ENCODE results near the gene KCND2. TPM values are rescaled to one million over a fixed set of nuclear protein-coding genes. Genes with fewer than 3 reads are reported as not detected.
"Not testable (repeated sequence)": the region's sequence is repeated elsewhere in the genome, so short reads cannot be mapped to it uniquely, and the experiment has no call there.

The KCND2 gene
- polyA plus RNA-seq, 1 donor, result 1.2 TPM

GRCh38 chr7:120587243-120587642 lies 314.3 kb downstream of the KCND2 start:
- DNase-seq (ENCODE audit: low read depth), result no peak

GRCh38 chr7:120588416-120588815 lies 315.4 kb downstream of the KCND2 start:
- DNase-seq (ENCODE audit: low read depth), result no peak

- no peak for DNase-seq (ENCODE audit: low read depth)
These were observed 315.9 kb downstream of the KCND2 start for GRCh38 chr7:120588862-120589261.

- DNase-seq (ENCODE audit: low read depth), result no peak
These were observed 327.6 kb downstream of the KCND2 start for GRCh38 chr7:120600607-120601006.

GRCh38 chr7:120603366-120603765 lies 330.4 kb downstream of the KCND2 start:
- DNase-seq (ENCODE audit: low read depth), result no peak

- no peak for DNase-seq (ENCODE audit: low read depth)
These were observed 336.3 kb downstream of the KCND2 start for GRCh38 chr7:120609136-120609753.

GRCh38 chr7:120611975-120612374 lies 339.0 kb downstream of the KCND2 start:
- DNase-seq (ENCODE audit: low read depth), result no peak

GRCh38 chr7:120615703-120616102 lies 342.7 kb downstream of the KCND2 start:
- DNase-seq (ENCODE audit: low read depth), result no peak

GRCh38 chr7:120617275-120617674 lies 344.3 kb downstream of the KCND2 start:
- no peak for DNase-seq (ENCODE audit: low read depth)

GRCh38 chr7:120628251-120628650 lies 355.3 kb downstream of the KCND2 start:
- DNase-seq (ENCODE audit: low read depth), result no peak

- no peak for DNase-seq (ENCODE audit: low read depth)
These were observed 366.9 kb downstream of the KCND2 start for GRCh38 chr7:120639884-120640283.

GRCh38 chr7:120645966-120646365 lies 373.0 kb downstream of the KCND2 start:
- DNase-seq (ENCODE audit: low read depth), result no peak

GRCh38 chr7:120654241-120654640 lies 381.3 kb downstream of the KCND2 start:
- no peak for DNase-seq (ENCODE audit: low read depth)

GRCh38 chr7:120658516-120658915 lies 385.5 kb downstream of the KCND2 start:
- no peak for DNase-seq (ENCODE audit: low read depth)

GRCh38 chr7:120662291-120662690 lies 389.3 kb downstream of the KCND2 start:
- DNase-seq (ENCODE audit: low read depth), result no peak

GRCh38 chr7:120665068-120665467 lies 392.1 kb downstream of the KCND2 start:
- no peak for DNase-seq (ENCODE audit: low read depth)

GRCh38 chr7:120675076-120675475 lies 402.1 kb downstream of the KCND2 start:
- DNase-seq (ENCODE audit: low read depth), result no peak

- DNase-seq (ENCODE audit: low read depth), result no peak
These were observed 404.6 kb downstream of the KCND2 start for GRCh38 chr7:120677535-120677934.

- peak; percentile 24 for DNase-seq (ENCODE audit: low read depth)
These were observed 408.0 kb downstream of the KCND2 start for GRCh38 chr7:120680985-120681384.

GRCh38 chr7:120684463-120684862 lies 411.5 kb downstream of the KCND2 start:
- DNase-seq (ENCODE audit: low read depth), result no peak

- no peak for DNase-seq (ENCODE audit: low read depth)
These were observed 418.9 kb downstream of the KCND2 start for GRCh38 chr7:120691915-120692314.

GRCh38 chr7:120695848-120696247 lies 422.9 kb downstream of the KCND2 start:
- DNase-seq (ENCODE audit: low read depth), result no peak

- no peak for DNase-seq (ENCODE audit: low read depth)
These were observed 427.8 kb downstream of the KCND2 start for GRCh38 chr7:120700796-120701195.

GRCh38 chr7:120702408-120702807 lies 429.4 kb downstream of the KCND2 start:
- not testable (repeated sequence) for DNase-seq (ENCODE audit: low read depth)
